Heart right ventricle (tissue), 16 donors: ENCODE results near the gene SLITRK3. TPM values are rescaled to one million over a fixed set of nuclear protein-coding genes. Genes with fewer than 3 reads are reported as not detected.
"Not testable (repeated sequence)": the region's sequence is repeated elsewhere in the genome, so short reads cannot be mapped to it uniquely, and the experiment has no call there.

Experiments used
- ATAC-seq, 8 donors: fragments of 200-7000 bp; cut with Tn5 transposase; one replicate each; pipeline ENCODE4 v1.9.1; 2020; ENCODE audit warnings: mild to moderate bottlenecking in 8 of 8, moderate library complexity in 8 of 8, moderate number of reproducible peaks in 1 of 8
- DNase-seq, 2 donors: peaks; one replicate each; pipeline ENCODE4 v3.0.0-alpha.2; 2020
- H3K27ac ChIP-seq, 10 donors: fragments of 200-600 bp; sonication (generic) in 2 of 10; one replicate each; pipeline versions ENCODE4 v1.5.0 to v1.8.0; 2020 to 2022; ENCODE audit warnings: mild to moderate bottlenecking in 3 of 10
- H3K27me3 ChIP-seq, 7 donors: fragments of 200-600 bp; one replicate each; pipeline ENCODE4 v1.8.0; 2021 to 2022; ENCODE audit warnings: mild to moderate bottlenecking in 2 of 7
- H3K36me3 ChIP-seq, 9 donors: fragments of 200-600 bp; sonication (generic) in 1 of 9; one replicate each; pipeline versions ENCODE4 v1.5.0 to v1.8.0; 2020 to 2022; ENCODE audit warnings: mild to moderate bottlenecking in 2 of 9
- H3K4me1 ChIP-seq, 9 donors: fragments of 200-600 bp; sonication (generic) in 1 of 9; one replicate each; pipeline versions ENCODE4 v1.5.0 to v1.8.0; 2020 to 2022; ENCODE audit warnings: mild to moderate bottlenecking in 4 of 9
- H3K4me3 ChIP-seq, 10 donors: fragments of 200-600 bp; sonication (generic) in 2 of 10; one replicate each; pipeline versions ENCODE4 v1.5.0 to v1.8.0; 2020 to 2022; ENCODE audit warnings: mild to moderate bottlenecking in 7 of 10, moderate library complexity in 2 of 10
- H3K9me3 ChIP-seq, 11 donors: fragments of 200-600 bp in 10 of 11; sonication (generic) in 2 of 11; one replicate each; pipeline versions ENCODE4 v1.5.0 to v1.8.0; 2013 to 2022; ENCODE audit warnings: mild to moderate bottlenecking in 2 of 11, control low read depth in 1 of 11, moderate library complexity in 1 of 11
- WGBS, 2 donors: extraction: QIAGEN DNeasy Blood & Tissue Kit; methylation state at CpG; one replicate each; pipeline ENCODE4 v1.1.7; 2013; ENCODE audit warnings: inconsistent platforms in 1 of 2; 5-methylcytosine and 5-hydroxymethylcytosine counted together
- intact Hi-C, 10 donors: fragments of 100-400 bp; cut with DNase I; formaldehyde crosslinking; loops; one replicate each; pipeline versions ENCODE4 v1.11.1 to v1.14.2; 2022
- polyA plus RNA-seq, 2 donors: library from polyadenylated mRNA; stranded (reverse); fragments of 200-250 nt; gene quantifications; one replicate each; pipeline ENCODE4 v1.2.3, GENCODE V29; 2013
- total RNA-seq, 10 donors: library from RNA; stranded (reverse); fragmentation: NEBNext Ultra II Directional in 3 of 10; extraction: Animal tissue kit (Norgen Biotek cat#: 25700) in 3 of 10; gene quantifications; one replicate each; pipeline versions ENCODE4 v1.2.1 to v1.2.4, GENCODE V29; 2021 to 2023
- TF ChIP-seq, protein P1 (sequence below), 9 donors: fragments of 200-600 bp; sonication (generic) in 2 of 9; IDR thresholded peaks; one replicate each; pipeline versions ENCODE4 v1.5.0 to v1.8.0; 2021 to 2022; ENCODE audit warnings: antibody characterized with exemption in 9 of 9, mild to moderate bottlenecking in 5 of 9, moderate library complexity in 1 of 9
- donor health status: Arrhythmogenic right ventricular cardiomyopathy.
- donor health status: ischemic (EF 13 %, LVEDD 7.1; RV severe dilation, severe dysfunction).
- donor health status: healthy with polysubstance abuse.
- donor health status: DM: no; HTN: yes; CAD: no.
- donor health status: DM: no; HTN: no; CAD: no.
- donor health status: ischemic (EF 25% LVEDD 6.9; RV normal size, moderate dysfunction).
- donor health status: ischemic (EF 25% LVEDD 5.7; RV mildly dilated, moderate dysfunction).
- donor health status: healthy.
- donor health status: DM: yes; HTN: yes; CAD: no.
- donor health status: Ischemic cardiomyopathy.
- donor health status: ischemic (EF 35%, LVEDD 5.7; RV mildly dilated, moderate dysfunction).
- donor health status: nonischemic (EF 11% LVEDD 7.7; RV severe dilation, severe dysfunction).
- donor health status: DM: yes; HTN: yes; CAD: no.
- donor health status: PGD.
- donor health status: ischemic (EF 29% LVEDD 5.4; RV normal size, mild dysfunction).
- donor health status: nonischemic (EF 23%, LVEDD 6.1; RV moderate dilation, normal function).

Gene SLITRK3
- total and polyA plus RNA-seq, 12 donors = not detected

DNA sequence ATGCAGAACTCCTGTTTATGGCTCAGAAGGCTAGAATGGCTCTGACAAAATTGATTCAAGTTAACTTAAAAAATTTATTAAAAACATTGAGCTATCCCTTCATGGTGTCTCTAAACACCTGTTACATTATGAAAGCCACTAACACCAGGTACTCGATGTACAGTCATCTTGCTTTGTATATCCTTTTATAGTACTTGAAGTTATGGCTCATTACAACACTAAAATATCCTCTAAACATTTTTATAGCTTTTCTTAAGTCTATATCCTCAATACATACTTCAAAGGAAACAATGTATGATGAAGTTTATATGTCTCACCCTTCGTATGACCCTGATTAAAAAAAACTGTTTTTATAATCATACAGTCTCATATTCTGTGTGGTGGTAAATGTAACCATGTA lies 38.2 kb downstream of the SLITRK3 start:
- TF ChIP-seq, protein P1, sequence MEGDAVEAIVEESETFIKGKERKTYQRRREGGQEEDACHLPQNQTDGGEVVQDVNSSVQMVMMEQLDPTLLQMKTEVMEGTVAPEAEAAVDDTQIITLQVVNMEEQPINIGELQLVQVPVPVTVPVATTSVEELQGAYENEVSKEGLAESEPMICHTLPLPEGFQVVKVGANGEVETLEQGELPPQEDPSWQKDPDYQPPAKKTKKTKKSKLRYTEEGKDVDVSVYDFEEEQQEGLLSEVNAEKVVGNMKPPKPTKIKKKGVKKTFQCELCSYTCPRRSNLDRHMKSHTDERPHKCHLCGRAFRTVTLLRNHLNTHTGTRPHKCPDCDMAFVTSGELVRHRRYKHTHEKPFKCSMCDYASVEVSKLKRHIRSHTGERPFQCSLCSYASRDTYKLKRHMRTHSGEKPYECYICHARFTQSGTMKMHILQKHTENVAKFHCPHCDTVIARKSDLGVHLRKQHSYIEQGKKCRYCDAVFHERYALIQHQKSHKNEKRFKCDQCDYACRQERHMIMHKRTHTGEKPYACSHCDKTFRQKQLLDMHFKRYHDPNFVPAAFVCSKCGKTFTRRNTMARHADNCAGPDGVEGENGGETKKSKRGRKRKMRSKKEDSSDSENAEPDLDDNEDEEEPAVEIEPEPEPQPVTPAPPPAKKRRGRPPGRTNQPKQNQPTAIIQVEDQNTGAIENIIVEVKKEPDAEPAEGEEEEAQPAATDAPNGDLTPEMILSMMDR (IDR thresholded peaks at IDR 0.05) = no peak
- DNase-seq = no peak
- Histone ChIP-seq H3K4me3 (no peak overlapping the region), H3K9me3 (no peaks in the 10 kb centered on the region), H3K4me1 (no peaks in the 10 kb centered on the region), H3K36me3 (no peaks in the 10 kb centered on the region), H3K27ac (no peak overlapping the region), H3K27me3 (no peaks in the 10 kb centered on the region)
- intact Hi-C loops = no loop called here
- no peak for ATAC-seq
- 80 to 81% methylated on average over 2 of the region's 2 CpGs for WGBS, 2 donors

DNA sequence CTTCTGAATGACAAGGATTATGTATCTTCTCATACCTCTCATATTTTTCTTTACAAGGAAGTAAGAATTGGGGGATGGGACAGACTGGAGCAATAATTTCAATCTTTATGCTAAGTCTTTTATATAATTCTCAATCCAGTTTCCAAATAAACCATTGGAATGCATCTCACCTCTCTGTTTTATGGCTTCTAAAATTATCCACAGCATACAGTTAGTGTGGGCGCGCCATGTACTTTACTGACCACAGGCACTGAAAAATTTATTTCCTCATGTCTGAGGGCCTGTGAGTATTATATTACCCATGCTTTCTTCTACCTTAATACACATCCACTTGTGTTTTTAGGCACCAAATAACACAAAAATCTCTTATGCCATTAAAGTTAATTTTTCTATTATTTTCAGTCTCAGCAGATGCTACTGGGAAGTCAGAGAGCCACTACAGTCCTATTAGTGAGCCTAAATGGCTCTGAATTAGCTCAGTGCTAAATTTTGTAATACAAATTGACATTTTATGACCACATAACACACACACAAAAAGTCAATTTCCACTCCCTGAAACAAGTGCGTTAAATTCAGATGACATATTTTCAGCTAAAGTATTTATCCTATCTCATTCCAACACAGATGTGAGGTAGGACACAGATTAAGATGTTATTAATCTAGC lies 39.3 kb downstream of the SLITRK3 start:
- Histone ChIP-seq H3K27me3 (no peaks in the 10 kb centered on the region), H3K9me3 (no peaks in the 10 kb centered on the region), H3K4me3 (no peak overlapping the region), H3K4me1 (no peaks in the 10 kb centered on the region), H3K36me3 (no peaks in the 10 kb centered on the region), H3K27ac (no peak overlapping the region)
- TF ChIP-seq, protein P1 (IDR thresholded peaks at IDR 0.05) = no peak
- ATAC-seq (no peak), DNase-seq (no peak)
- 91 to 96% methylated on average over 3 of the region's 3 CpGs for WGBS, 2 donors
- intact Hi-C loops = no loop called here

DNA sequence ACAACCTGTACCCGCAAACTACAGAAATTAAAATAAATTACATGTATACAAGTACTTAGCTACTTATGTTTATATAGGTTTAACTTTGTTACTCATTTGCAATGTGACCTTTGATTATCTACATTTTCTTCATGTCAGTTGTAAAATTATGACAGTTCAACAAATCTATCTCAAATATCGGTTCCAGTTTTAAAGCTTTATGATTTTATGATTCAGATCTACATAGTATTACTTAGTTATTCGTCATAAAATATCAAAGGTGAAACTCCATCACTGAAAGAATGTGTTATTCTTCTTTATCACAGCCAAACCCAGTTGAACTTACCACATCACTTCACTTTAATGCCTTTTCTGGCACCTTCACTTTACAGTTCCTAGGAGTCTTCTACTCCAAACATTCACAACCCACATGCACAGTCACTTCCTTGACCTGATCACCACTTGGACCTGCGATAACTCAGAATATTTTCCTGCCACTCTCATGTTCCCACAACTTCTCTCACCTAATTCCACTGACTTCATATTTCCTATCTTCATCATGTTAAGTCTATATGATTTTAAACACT lies 47.2 kb downstream of the SLITRK3 start:
- ATAC-seq (no peak), DNase-seq (no peak)
- no peak overlapping the region for H3K4me3 ChIP-seq
- TF ChIP-seq, protein P1 (IDR thresholded peaks at IDR 0.05) = no peak
- no peaks in the 10 kb centered on the region for H3K4me1 ChIP-seq
- H3K27me3 ChIP-seq = no peaks in the 10 kb centered on the region
- intact Hi-C loops = no loop called here
- H3K27ac ChIP-seq = no peak overlapping the region
- H3K9me3 ChIP-seq = no peaks in the 10 kb centered on the region
- WGBS, 2 donors = 86 to 93% methylated on average over 4 of the region's 4 CpGs
- H3K36me3 ChIP-seq = no peaks in the 10 kb centered on the region

DNA sequence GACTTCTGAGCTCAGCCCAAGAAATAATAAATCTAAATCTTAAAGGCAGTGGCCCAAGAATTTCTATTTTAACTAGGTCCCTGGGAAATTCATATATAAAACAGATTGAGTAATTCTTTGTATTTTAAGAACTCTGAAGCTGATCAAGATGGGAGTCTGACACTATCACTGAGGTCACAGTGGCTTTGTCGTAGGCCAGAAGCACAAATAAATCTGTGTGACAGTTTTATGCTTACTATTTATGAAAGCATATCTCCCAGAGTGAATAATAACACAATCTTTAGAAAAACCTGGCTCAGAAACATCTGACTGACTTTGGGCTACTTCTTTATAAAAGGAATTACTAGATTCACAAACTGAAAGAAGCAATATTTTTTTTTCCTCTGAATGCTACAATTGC lies 51.9 kb downstream of the SLITRK3 start:
- 59 to 74% methylated on average over 1 of the region's 1 CpG for WGBS, 2 donors
- H3K27ac ChIP-seq = no peak overlapping the region
- intact Hi-C loops = no loop called here
- peaks cover 0 to 5% (median 0%) of the 10 kb centered on the region in 11 donors for H3K9me3 ChIP-seq
- ATAC-seq = no peak
- no peak overlapping the region for H3K4me3 ChIP-seq
- H3K36me3 ChIP-seq = no peaks in the 10 kb centered on the region
- H3K27me3 ChIP-seq = no peaks in the 10 kb centered on the region
- H3K4me1 ChIP-seq = no peaks in the 10 kb centered on the region
- TF ChIP-seq, protein P1 (IDR thresholded peaks at IDR 0.05) = no peak
- no peak for DNase-seq

- DNase-seq, H3K27me3 ChIP-seq, ATAC-seq, H3K36me3 ChIP-seq, H3K4me3 ChIP-seq, H3K4me1 ChIP-seq, intact Hi-C loops, H3K27ac ChIP-seq: not testable (repeated sequence)
- 67 to 69% methylated on average over 7 of the region's 7 CpGs for WGBS, 2 donors
- H3K9me3 ChIP-seq = peaks cover 0 to 17% (median 0%) of the 10 kb centered on the region in 11 donors
These were observed 56.3 kb downstream of the SLITRK3 start for GRCh38 chr3:165139918-165140317.
